HG03097 (cell line): Measurements from ENCODE around the gene COPS7B.
A peak's percentile ranks its signal among the peaks of the same experiment; 100 is the strongest.
"Not testable (repeated sequence)": the region's sequence is repeated elsewhere in the genome, so short reads cannot be mapped to it uniquely, and the experiment has no call there.

ENCODE experiments used
- ATAC-seq: cut with Tn5 transposase; IDR thresholded peaks from one replicate; pipeline ENCODE4 v1.9.1; 2021; ENCODE audit not compliant: unreplicated experiment, low FRiP score

Gene COPS7B

GRCh38 chr2:231786177-231786916 is at the start of gene COPS7B:
Gene COPS7B (plus strand): TSS chr2:231786445. CDS start chr2:231788571, 2,126 bp downstream.
- ATAC-seq = peak; percentile 57

- no peak for ATAC-seq
These were observed 48.5 kb upstream of the COPS7B start for GRCh38 chr2:231737761-231738160.

- ATAC-seq = no peak
These were observed 42.7 kb upstream of the COPS7B start for GRCh38 chr2:231743376-231744116.

DNA sequence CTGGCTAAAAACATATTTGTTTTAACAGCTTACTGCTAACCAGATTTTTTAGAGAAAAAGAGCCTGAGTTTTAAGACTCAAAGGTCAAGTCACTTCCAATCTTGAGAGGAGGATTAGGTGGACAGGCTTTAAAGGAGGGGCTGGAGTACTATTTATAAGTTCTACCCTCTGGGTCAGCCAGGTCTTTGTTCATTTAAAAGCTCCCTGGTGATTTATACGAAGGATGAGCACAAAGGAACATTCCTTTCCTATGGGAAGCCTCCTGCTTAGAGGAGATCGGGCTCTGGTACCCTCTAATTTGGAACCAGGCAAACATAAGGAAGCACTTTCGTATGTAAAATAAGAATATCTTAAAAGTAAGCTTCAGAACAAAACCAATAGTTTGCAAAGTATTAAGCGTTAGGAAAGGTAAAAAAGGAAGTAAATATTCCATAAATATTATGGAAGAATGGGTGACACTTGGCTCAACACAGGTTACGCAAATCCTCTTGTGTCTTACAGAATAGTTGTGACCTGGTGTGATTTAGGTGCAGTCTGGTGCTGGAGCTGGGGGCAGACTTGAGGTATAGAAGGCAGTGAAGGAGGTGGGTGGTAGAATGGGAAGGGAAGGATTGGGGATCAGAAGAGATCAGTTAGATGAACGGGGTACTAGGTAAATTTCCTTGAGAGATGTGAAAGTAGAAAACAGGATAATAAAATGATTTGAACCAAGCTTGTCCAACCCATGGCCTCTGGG is 40.8 kb upstream of the COPS7B start:
- no peak for ATAC-seq

DNA sequence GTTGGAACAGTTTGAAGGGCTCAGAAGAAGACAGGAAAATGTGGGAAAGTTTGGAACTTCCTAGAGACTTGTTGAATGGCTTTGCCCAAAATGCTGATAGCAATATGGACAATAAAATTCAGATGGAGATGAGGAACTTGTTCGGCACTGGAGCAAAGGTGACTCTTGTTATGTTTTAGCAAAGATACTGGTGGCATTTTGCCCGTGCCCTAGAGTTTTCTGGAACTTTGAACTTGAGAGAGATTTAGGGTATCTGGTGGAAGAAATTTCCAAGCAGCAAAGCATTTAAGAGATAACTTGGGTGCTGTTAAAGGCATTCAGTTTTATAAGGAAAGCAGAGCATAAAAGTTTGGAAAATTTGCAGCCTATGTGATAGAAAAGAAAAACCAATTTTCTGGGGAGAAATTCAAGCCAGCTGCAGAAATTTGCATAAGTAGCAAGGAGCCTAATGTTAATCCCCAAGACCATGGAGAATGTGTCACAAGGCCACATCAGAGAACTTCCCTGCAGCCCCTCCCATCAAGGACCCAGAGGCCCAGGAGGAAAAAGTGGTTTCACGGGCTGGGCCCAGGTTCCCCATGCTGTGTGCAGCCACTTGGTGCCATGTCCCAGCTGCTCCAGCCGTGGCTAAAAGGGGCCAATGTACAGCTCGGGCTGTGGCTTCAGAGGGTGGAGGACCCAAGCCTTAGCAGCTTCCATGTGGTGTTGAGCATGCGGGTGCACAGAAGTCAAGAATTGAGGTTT is 37.9 kb upstream of the COPS7B start:
- not testable (repeated sequence) for ATAC-seq

DNA sequence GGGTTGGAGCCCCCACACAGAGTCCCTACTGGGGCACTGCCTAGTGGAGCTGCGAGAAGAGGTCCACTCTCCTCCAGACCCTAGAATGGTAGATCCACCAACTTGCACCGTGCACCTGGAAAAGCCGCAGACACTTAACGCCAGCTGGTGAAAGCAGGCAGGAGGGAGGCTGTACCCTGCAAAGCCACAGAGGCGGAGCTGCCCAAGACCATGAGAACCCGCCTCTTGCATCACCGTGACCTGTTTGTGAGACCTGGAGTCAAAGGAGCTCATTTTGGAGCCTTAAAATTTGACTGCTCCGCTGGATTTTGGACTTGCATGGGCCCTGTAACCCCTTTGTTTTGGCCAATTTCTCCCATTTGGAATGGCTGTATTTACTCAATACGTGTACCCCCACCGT is 37.2 kb upstream of the COPS7B start:
- ATAC-seq = not testable (repeated sequence)

GRCh38 chr2:231751042-231751815 is 35.0 kb upstream of the COPS7B start:
- no peak for ATAC-seq

- ATAC-seq = no peak
These were observed 34.2 kb upstream of the COPS7B start for GRCh38 chr2:231752061-231752460.

DNA sequence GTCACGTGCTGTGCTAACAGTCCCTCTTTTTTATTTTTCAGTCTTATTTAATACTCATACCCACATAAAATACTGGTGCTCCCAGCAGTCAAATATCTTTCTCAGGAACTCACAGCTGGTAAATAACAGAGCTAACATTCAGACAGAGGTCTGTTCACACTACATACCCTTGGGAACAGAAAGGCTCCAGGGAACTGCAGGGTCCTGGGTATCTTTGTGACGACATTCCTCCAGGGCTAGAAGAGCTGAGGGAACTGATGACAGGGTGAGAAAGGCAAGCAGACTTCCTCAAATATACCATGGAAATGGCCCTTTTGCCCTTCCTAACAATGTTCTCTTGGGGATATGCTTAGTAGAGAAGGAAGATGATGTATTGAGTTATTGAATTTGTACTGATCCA is 24.5 kb upstream of the COPS7B start:
- ATAC-seq = no peak

GRCh38 chr2:231764124-231764523 is 22.1 kb upstream of the COPS7B start:
- ATAC-seq = no peak

DNA sequence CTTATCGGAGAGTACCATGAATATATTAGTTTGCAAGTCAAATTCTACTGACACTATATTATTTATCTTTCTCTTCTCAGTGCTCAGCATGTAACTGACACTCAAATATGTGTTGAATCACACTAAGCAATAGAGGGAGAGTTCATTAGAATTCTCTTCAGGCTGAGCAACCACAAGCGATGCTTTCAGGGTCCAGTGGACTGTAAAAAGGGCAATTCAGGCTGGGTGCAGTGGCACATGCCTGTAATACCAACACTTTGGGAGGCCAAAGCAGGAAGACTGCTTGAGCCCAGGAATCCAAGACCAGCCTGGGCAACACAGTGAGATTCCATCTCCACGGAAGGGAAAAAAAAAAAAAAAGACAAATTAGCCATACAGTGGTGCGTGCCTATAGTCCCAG is 21.5 kb upstream of the COPS7B start:
- ATAC-seq = no peak

DNA sequence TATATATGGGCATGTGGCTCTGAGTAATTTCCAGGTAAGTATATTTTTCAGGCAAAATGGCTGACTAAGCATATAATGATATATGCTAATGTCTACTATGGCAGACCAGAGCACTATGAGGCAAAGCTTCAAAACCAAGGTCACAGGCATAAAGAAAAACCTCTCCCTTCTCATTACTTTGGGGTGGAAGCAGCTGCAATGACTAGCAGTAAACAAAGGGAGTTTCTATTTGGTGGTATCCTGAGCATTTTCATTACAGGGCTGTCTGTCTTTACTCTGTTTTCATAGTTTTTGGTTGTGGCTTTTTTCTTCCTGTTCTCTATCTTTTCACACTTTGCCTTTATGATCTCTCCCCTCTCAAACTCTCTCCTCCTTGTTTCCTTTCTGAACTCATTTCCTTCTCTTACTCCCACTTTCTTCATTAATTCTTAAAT is 20.7 kb upstream of the COPS7B start:
- ATAC-seq = no peak

DNA sequence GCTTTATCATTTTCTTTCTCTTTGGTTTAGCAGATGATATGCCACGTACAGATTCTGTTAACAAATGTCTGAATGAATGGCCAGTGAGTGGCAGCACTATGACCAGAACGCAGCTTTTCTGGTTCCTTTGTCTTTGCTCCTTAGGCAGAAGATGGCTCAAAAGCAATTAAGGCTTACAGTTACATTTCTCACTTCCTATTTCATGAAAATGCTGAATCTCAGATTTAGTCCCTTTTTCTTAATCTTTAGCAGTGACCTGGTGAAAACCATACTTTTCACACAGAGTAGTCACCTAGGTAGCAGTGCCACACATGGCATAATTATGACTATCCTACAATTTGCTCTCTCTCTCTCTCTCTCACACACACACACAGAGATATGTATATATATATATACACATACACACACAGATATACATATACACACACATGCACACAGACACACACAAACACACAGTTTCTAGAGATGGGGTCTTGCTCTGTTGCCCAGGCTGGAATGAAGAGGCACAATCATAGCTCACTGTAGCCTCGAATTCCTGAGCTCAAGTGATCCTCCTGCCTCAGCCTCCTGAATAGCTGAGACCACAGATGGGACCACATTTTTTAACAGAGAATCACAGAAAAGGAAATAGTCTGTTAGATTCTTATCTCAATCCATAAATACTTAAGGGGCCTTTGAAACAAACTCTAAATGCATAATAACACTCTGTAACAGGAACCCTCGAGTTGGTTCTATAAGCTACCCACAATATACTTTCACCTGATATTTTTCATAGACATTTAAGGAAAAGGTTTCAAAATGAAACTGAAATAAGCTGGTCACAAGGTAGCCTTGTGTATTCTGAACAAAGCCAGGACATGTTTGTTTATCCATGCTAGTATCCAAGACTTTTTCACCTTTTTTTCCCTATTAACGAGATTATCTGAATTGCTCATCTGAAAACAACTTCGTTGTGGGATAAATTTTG is 16.8 kb upstream of the COPS7B start:
- ATAC-seq = no peak

- ATAC-seq = no peak
These were observed 5.9 kb upstream of the COPS7B start for GRCh38 chr2:231780123-231780908.

DNA sequence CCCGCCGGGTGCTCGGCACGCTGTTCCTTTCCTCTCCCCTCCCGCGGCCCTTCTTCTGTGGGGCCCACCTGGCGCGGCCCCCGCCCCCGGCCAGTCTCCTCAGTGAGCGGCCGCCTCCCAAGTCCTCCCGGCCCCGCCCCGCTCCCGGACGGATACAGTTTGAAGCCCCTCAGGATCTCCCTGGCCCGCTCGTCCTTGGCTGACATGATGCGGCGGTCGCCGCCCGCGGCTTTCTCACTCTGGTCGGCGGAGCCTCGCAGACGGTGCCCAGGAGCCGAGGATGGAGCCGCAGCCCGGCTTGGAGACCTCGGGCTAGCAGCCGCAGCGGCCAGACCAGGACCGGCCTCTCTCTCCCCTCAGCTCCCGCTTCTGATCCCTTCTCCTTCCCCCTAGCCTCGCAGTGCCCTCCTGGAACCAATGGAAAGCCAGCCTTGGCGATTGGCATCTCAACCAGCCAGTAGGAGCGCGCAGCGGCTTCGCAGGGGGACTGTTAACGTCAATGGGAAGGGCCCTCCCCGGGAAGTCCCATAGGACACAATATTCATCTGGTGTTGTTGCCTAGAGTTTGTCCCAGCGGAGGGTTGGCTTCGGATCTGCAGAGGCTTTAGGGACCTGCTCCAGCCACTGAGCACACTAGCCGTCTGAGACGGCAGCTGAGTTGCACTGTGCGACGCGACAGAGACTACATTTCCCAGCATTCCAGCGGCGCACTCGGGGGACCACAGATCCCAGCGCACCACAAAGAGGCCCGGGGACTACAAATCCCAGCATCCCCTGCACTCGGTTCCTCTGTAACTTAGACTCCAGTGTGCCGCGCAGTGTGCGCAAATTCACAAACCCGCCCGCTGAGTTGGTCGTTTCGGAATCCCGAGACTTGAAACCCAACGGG is 5.1 kb upstream of the COPS7B start, which contains the start of gene PDE6D:
Gene PDE6D (minus strand): TSS at position 374 of the 889 bp plus-strand sequence. CDS start 168 bp downstream, at position 206.
- peak; percentile 80 for ATAC-seq

GRCh38 chr2:231781798-231782726 is 4.2 kb upstream of the COPS7B start:
- no peak for ATAC-seq
